Right atrium auricular region (tissue), 2 donors: ENCODE results near the gene ADARB1. TPM values are rescaled to one million over a fixed set of nuclear protein-coding genes. Genes with fewer than 3 reads are reported as not detected.

Experiments
- DNase-seq: peaks from one replicate; pipeline ENCODE4 v3.0.0-alpha.2; 2019; ENCODE audit warnings: low spot score
- H3K27ac ChIP-seq, 2 donors: fragments of 200-600 bp; sonication (generic); 1 replicate in 1 of 2; 2 replicates in 1 of 2; pipeline ENCODE4 v1.5.1; 2016 to 2019
- H3K27me3 ChIP-seq, 2 donors: fragments of 200-600 bp; sonication (generic); one replicate each; pipeline versions ENCODE4 v1.5.1 to v1.6.0; 2017 to 2019
- H3K36me3 ChIP-seq: fragments of 200-600 bp; sonication (generic); one replicate; pipeline ENCODE4 v1.5.1; 2016
- H3K4me1 ChIP-seq, 2 donors: fragments of 200-600 bp; sonication (generic); one replicate each; pipeline versions ENCODE4 v1.5.1 to v1.6.0; 2017 to 2019
- H3K4me3 ChIP-seq, 2 donors: fragments of 200-600 bp; sonication (generic); 1 replicate in 1 of 2; 2 replicates in 1 of 2; pipeline ENCODE4 v1.5.1; 2017 to 2019; ENCODE audit warnings: mild to moderate bottlenecking in 1 of 2, moderate library complexity in 1 of 2
- H3K9me3 ChIP-seq, 2 donors: fragments of 200-600 bp; sonication (generic); one replicate each; pipeline ENCODE4 v1.5.1; 2019
- total RNA-seq, 2 donors: library from RNA; depleted of rRNA; stranded (reverse); fragments of >200 nt; gene quantifications; one replicate each; pipeline ENCODE4 v1.1.0, GENCODE V29; 2016
- TF ChIP-seq, protein P1 (sequence below), 2 donors: fragments of 200-600 bp; sonication (generic); IDR thresholded peaks; one replicate each; pipeline ENCODE4 v1.5.1; 2019; ENCODE audit warnings: antibody characterized with exemption in 2 of 2

ADARB1 gene
- total RNA-seq, 2 donors from 2014 or later: 7.5 to 10.5 TPM

DNA sequence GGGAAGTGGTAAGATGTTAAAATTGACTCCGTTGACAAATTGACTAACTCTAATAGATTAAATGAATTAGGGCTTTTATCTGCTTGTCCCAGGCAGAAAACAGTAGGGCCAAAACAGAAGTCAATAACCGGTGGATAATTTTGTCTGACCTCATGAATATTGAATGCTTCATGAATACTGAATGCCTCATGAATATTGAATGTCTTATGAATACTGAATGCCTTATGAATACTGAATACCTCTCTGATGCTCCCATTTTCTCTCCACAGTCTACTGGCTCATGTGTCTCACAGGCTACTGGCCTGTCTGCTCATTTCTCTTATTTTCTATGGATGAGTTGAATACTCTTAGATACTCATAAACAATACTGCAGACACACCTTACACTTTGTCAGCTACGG is 157.3 kb downstream of the ADARB1 start:
- Histone ChIP-seq H3K27ac (no peak overlapping the region), H3K36me3 (no peaks in the 10 kb centered on the region), H3K9me3 (no peaks in the 10 kb centered on the region), H3K27me3 (no peaks in the 10 kb centered on the region), H3K4me1 (peaks cover 0 to 5% of the 10 kb centered on the region in 2 donors), H3K4me3 (no peak overlapping the region)
- DNase-seq: no peak
- TF ChIP-seq, protein P1, sequence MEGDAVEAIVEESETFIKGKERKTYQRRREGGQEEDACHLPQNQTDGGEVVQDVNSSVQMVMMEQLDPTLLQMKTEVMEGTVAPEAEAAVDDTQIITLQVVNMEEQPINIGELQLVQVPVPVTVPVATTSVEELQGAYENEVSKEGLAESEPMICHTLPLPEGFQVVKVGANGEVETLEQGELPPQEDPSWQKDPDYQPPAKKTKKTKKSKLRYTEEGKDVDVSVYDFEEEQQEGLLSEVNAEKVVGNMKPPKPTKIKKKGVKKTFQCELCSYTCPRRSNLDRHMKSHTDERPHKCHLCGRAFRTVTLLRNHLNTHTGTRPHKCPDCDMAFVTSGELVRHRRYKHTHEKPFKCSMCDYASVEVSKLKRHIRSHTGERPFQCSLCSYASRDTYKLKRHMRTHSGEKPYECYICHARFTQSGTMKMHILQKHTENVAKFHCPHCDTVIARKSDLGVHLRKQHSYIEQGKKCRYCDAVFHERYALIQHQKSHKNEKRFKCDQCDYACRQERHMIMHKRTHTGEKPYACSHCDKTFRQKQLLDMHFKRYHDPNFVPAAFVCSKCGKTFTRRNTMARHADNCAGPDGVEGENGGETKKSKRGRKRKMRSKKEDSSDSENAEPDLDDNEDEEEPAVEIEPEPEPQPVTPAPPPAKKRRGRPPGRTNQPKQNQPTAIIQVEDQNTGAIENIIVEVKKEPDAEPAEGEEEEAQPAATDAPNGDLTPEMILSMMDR (IDR thresholded peaks at IDR 0.05): no peak

DNA sequence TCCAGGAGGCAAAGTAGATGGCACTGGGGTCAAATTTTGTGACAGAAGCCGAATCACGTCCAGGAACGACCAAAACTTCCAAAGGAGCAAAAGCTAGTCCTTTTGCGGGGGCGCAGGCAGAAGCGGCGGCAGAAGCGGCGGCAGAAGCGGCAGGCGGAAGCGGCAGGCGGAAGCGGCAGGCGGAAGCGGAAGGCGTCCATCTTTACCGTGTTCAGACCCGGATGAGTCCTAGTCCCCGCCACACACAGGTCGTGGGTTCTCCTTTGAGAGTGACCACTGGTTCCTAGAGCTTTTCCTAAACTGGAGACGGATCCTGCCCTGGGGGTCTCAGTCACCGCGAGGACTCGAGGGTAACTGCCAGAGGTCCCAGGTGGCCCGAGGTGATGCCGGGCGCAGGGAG is 159.7 kb downstream of the ADARB1 start:
- DNase-seq: no peak
- TF ChIP-seq, protein P1 (IDR thresholded peaks at IDR 0.05): no peak
- Histone ChIP-seq H3K4me3 (no peak overlapping the region), H3K9me3 (no peaks in the 10 kb centered on the region), H3K27me3 (no peaks in the 10 kb centered on the region), H3K27ac (no peak overlapping the region), H3K4me1 (no peaks in the 10 kb centered on the region), H3K36me3 (no peaks in the 10 kb centered on the region)

DNA sequence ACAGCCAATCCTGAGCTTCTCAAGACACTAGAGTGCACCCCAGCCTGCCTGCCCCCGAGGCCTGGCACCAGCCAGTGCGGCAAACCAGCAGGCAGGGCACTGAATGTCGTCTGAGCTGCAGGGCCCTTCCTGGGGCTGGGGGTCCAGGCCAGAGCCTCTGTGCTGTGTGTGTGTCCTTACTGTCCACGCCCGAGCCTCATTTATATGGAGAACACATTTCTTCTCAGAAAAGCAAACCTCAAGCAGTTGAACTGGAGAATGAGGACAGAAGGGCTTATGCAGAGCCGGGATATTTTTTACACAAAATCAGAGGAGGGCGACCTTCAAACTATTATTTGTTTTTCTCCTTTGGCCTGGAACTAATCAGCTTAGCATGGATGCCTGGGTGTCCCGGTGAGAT is 160.6 kb downstream of the ADARB1 start:
- no peaks in the 10 kb centered on the region for H3K4me1 ChIP-seq
- no peak for DNase-seq
- H3K36me3 ChIP-seq: no peaks in the 10 kb centered on the region
- H3K27ac ChIP-seq: no peak overlapping the region
- no peak overlapping the region for H3K4me3 ChIP-seq
- H3K9me3 ChIP-seq: no peaks in the 10 kb centered on the region
- no peaks in the 10 kb centered on the region for H3K27me3 ChIP-seq
- TF ChIP-seq, protein P1 (IDR thresholded peaks at IDR 0.05): no peak

DNA sequence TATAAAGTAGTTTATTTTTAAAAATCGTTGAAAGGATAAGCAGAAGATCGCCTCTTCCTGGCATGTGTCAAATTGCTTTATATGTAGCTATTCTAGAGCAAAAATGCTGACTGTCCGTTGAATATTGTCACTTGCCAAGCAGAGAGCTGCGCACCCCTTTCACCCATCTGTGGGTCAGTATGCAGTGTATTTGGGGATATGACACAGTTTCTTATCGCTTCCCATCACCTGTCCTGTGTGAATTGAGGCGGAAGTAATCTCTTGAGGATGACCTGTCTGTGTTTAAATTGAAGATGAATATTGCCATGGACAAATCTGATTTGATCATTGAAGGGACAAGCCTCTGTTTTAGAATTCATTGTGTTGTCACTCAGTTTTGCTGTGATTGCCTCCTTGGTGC is 161.1 kb downstream of the ADARB1 start:
- H3K27me3 ChIP-seq: no peaks in the 10 kb centered on the region
- no peak for DNase-seq
- no peaks in the 10 kb centered on the region for H3K4me1 ChIP-seq
- H3K36me3 ChIP-seq: no peaks in the 10 kb centered on the region
- no peak overlapping the region for H3K27ac ChIP-seq
- no peak overlapping the region for H3K4me3 ChIP-seq
- H3K9me3 ChIP-seq: no peaks in the 10 kb centered on the region
- TF ChIP-seq, protein P1 (IDR thresholded peaks at IDR 0.05): no peak

DNA sequence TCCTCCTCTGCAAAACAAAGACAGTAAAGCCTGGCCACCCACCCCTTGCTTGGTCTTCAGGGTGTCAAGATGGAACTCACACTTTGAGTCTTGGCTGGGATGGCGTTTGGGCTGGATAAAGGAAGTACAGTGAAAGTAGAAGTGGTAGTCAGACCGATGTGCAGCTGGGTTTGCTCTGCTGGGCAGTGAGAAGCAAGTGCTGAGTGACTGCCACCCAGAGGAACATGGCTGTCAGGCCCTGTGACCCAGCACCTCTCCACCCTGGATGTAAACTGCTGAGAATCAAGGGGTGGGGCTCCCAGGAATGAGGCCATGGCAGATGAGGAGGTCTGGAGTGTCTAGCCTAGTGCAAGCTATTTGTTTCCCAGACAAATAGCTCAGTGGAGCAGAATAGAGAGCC is 162.1 kb downstream of the ADARB1 start:
- Histone ChIP-seq H3K4me1 (no peaks in the 10 kb centered on the region), H3K36me3 (no peaks in the 10 kb centered on the region), H3K4me3 (no peak overlapping the region), H3K27ac (no peak overlapping the region), H3K27me3 (no peaks in the 10 kb centered on the region), H3K9me3 (peaks cover 0 to 8% of the 10 kb centered on the region in 2 donors)
- no peak for DNase-seq
- TF ChIP-seq, protein P1 (IDR thresholded peaks at IDR 0.05): no peak

DNA sequence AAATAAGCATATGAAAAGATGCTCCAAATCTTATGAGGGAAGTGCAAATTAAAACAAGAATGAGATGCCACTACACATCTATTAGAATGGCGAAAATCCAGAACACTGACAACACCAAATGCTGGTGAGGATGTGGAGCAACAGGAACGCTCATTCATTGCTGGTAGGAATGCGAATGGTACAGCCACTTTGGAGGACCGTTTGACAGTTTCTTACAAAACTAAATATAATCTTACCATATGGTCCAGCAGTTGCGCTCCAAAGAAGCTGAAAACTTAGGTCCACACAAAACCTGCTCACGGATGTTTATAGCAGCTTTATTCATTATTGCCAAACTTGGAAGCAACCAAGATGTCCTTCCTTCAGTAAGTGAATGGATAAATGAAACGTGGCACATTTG is 163.0 kb downstream of the ADARB1 start:
- Histone ChIP-seq H3K4me3 (no peak overlapping the region), H3K27ac (no peak overlapping the region), H3K9me3 (peaks cover 0 to 17% of the 10 kb centered on the region in 2 donors), H3K36me3 (no peaks in the 10 kb centered on the region), H3K4me1 (no peaks in the 10 kb centered on the region), H3K27me3 (no peaks in the 10 kb centered on the region)
- no peak for DNase-seq
- TF ChIP-seq, protein P1 (IDR thresholded peaks at IDR 0.05): no peak
